Colonic mucosa (tissue), 4 donors: ENCODE results near the gene RAD9A. TPM values are rescaled to one million over a fixed set of nuclear protein-coding genes. Genes with fewer than 3 reads are reported as not detected.

Experiments used
- DNase-seq: peaks from one replicate; pipeline ENCODE4 v3.0.0-alpha.2; 2020
- H3K27ac ChIP-seq: fragments of 200-600 bp; one replicate; pipeline ENCODE4 v1.8.0; 2021
- H3K27me3 ChIP-seq: fragments of 200-600 bp; one replicate; pipeline ENCODE4 v1.8.0; 2021
- H3K36me3 ChIP-seq: fragments of 200-600 bp; one replicate; pipeline ENCODE4 v1.8.0; 2021
- H3K4me1 ChIP-seq: fragments of 200-600 bp; one replicate; pipeline ENCODE4 v1.8.0; 2021; ENCODE audit warnings: mild to moderate bottlenecking
- H3K4me3 ChIP-seq: fragments of 200-600 bp; one replicate; pipeline ENCODE4 v1.8.0; 2021
- H3K9ac ChIP-seq, 2 donors: one replicate each; pipeline ENCODE4 v1.7.0; 2013; ENCODE audit warnings: control low read depth in 2 of 2, low read depth in 2 of 2, low read length in 2 of 2
- H3K9me3 ChIP-seq: fragments of 200-600 bp; one replicate; pipeline ENCODE4 v1.8.0; 2021
- intact Hi-C: fragments of 100-400 bp; cut with DNase I; formaldehyde crosslinking; loops from one replicate; pipeline ENCODE4 v1.14.1; 2022
- total RNA-seq, 2 donors: library from RNA; stranded (reverse); fragmentation: NEBNext Ultra II Directional in 1 of 2; extraction: Animal tissue kit (Norgen Biotek cat#: 25700) in 1 of 2; gene quantifications; one replicate each; pipeline ENCODE4 v1.2.1, GENCODE V29; 2021
- TF ChIP-seq, protein P1 (sequence below): fragments of 200-600 bp; IDR thresholded peaks from one replicate; pipeline ENCODE4 v1.8.0; 2022; ENCODE audit warnings: antibody characterized with exemption, mild to moderate bottlenecking
- donor health status: healthy.
- donor health status: DM: no; HTN: no; CAD: no.
- donor health status: DM: no; HTN: no; CAD: no.

RAD9A gene
- total RNA-seq, 2 donors from 2014 or later = 21.8 to 35.1 TPM

DNA sequence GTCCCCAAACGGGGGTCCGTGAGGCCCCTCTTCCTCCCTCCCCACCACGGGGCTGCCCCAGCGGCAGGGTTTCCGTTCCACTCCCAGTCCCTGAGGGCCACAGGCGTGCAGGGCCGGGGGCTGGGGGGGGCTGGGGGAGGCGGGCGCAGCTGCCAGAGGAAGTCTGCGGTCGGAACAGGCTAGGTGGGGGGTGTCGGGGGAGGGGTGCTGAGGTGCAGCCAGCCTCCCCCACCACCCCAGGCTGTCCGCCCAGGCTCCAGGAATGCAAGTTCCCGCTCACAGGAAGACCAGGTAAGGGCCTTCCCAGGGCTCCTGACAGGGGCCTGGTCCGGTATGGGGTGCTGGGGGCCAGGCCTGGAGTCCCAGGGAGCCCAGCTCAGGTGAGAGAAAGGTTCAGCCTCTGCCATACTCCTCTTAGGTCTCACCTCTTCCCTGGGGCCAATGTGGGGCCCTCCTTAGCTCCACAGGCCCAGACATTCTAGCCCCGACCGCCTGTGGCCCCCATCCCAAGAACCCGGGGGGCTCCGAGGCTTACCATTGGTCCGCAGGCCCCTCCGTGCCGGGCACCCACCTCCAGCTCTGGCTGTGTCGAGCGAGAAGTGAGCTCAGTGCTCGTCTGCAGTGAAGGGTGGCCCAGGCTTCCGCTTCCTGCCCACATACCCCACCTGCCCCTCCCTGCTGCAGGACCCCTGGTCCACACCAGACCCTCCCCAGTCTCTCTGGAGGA lies 45.5 kb downstream of the RAD9A start, which contains the start of gene PTPRCAP:
TSS of gene PTPRCAP (minus strand) at position 601 of the 727 bp plus-strand sequence. CDS start at position 538, 63 bp downstream.
- Histone ChIP-seq H3K27ac (peak within 1 kb of the TSS; percentile 56), H3K27me3 (no peaks in the 10 kb centered on the region), H3K9ac (peak within 1 kb of the TSS; percentile 55 to 56), H3K9me3 (no peaks in the 10 kb centered on the region), H3K4me1 (peaks cover 6% of the 10 kb centered on the region), H3K36me3 (peaks cover 12% of the 10 kb centered on the region), H3K4me3 (peak within 1 kb of the TSS; percentile 24)
- TF ChIP-seq, protein P1, sequence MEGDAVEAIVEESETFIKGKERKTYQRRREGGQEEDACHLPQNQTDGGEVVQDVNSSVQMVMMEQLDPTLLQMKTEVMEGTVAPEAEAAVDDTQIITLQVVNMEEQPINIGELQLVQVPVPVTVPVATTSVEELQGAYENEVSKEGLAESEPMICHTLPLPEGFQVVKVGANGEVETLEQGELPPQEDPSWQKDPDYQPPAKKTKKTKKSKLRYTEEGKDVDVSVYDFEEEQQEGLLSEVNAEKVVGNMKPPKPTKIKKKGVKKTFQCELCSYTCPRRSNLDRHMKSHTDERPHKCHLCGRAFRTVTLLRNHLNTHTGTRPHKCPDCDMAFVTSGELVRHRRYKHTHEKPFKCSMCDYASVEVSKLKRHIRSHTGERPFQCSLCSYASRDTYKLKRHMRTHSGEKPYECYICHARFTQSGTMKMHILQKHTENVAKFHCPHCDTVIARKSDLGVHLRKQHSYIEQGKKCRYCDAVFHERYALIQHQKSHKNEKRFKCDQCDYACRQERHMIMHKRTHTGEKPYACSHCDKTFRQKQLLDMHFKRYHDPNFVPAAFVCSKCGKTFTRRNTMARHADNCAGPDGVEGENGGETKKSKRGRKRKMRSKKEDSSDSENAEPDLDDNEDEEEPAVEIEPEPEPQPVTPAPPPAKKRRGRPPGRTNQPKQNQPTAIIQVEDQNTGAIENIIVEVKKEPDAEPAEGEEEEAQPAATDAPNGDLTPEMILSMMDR = no peak
- intact Hi-C loops = no loop called here
- no peak for DNase-seq

DNA sequence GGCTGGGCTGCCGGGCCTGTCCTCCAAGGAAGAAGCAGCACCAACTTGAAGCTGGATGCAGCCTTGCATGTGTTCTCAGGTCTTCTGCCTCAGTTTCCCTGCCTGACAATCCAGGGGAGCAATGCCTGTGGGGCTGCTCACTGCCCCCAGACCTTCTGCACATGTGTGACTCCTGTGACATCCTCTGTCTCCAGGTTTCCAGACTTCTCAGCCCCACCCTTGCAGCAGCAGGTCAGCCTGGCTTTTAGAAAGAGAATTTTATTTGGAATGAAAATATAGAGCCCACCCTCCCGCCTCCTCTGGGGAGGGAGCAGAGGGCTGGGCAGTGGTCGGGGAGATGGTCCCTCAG lies 46.0 kb downstream of the RAD9A start:
- intact Hi-C loops = no loop called here
- TF ChIP-seq, protein P1 = no peak
- peak overlapping the region; percentile 56 for H3K27ac ChIP-seq

GRCh38 chr11:67438158-67438902 lies 46.5 kb downstream of the RAD9A start:
- H3K9ac ChIP-seq = peak overlapping the region; percentile 34 to 56
- no peaks in the 10 kb centered on the region for H3K9me3 ChIP-seq
- peaks cover 1% of the 10 kb centered on the region for H3K36me3 ChIP-seq
- H3K4me1 ChIP-seq = peaks cover 11% of the 10 kb centered on the region
- peak overlapping the region; percentile 24 for H3K4me3 ChIP-seq
- intact Hi-C loops = no loop called here
- no peak for DNase-seq
- TF ChIP-seq, protein P1 = no peak
- peak overlapping the region; percentile 56 for H3K27ac ChIP-seq
- H3K27me3 ChIP-seq = no peaks in the 10 kb centered on the region

More for the DNA sequence above, 46.0 kb downstream of the RAD9A start:
- Histone ChIP-seq H3K9me3 (no peaks in the 10 kb centered on the region), H3K27me3 (no peaks in the 10 kb centered on the region), H3K36me3 (peaks cover 7% of the 10 kb centered on the region), H3K4me3 (peak overlapping the region; percentile 24), H3K9ac (peak overlapping the region; percentile 55 to 56), H3K4me1 (peaks cover 11% of the 10 kb centered on the region)
- no peak for DNase-seq

- Histone ChIP-seq H3K36me3 (no peaks in the 10 kb centered on the region), H3K27ac (peak overlapping the region; percentile 18), H3K4me1 (peaks cover 11% of the 10 kb centered on the region), H3K9ac (peak overlapping the region; percentile 3 to 60), H3K9me3 (no peaks in the 10 kb centered on the region), H3K4me3 (no peak overlapping the region), H3K27me3 (no peaks in the 10 kb centered on the region)
- TF ChIP-seq, protein P1 = no peak
- intact Hi-C loops = no loop called here
- peak; percentile 61 for DNase-seq
Measured at GRCh38 chr11:67439321-67440228, 47.8 kb downstream of the RAD9A start.
